ENCODE data around the gene TMEM120B. TPM values are rescaled to one million over a fixed set of nuclear protein-coding genes. Genes with fewer than 3 reads are reported as not detected.

Gene TMEM120B
- polyA plus RNA-seq, 3 donors from 2014 or later, result 1.8 to 4.0 (median 3.1) TPM

DNA sequence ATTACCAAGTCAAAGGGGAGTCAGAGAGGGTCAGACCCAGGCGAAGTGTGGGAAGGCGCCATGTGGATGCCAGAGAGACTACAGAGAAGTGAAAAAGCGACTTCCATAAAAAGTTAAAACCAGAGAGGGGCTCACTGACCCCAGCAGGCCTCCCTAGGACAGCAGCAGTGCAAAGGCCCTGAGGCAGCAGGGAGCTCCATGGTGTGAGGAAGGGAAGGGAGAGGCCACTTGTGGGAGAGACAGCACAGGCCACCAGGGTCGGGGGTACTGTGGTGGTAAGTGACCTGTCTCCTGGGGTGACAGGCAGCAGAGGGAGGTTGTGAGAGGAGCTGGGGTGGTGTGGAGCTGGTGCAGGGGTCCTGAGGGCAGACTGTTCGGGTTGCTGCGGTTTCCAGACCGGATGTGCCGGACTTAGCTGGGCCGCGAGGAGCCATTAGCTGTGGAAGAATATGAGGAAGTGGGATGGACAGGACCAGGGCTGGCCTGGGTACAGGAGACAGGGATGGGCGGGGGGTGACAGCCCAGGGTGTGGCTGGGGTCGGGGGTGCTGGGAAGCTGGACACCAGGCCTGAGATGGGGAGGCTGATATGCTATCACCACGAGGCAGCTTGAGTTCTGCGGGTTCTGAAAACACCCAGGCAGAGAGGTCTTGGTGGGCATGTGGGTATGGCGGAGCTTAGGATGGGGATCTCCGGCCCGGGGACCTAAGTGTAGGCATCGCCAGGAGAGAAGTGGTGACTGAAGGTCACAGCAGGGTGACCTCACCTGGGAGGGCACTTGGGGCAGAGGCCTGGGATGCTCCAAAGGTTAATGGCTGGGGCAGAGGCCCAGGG, 114.0 kb downstream of the TMEM120B start:
- Mint-ChIP-seq H3K4me3 (no peak overlapping the region), H3K27me3 (ENCODE audit: low read depth in 3 of 3) (peaks cover 4 to 5% (median 4%) of the 10 kb centered on the region in 3 donors)
- no peak for DNase-seq

DNA sequence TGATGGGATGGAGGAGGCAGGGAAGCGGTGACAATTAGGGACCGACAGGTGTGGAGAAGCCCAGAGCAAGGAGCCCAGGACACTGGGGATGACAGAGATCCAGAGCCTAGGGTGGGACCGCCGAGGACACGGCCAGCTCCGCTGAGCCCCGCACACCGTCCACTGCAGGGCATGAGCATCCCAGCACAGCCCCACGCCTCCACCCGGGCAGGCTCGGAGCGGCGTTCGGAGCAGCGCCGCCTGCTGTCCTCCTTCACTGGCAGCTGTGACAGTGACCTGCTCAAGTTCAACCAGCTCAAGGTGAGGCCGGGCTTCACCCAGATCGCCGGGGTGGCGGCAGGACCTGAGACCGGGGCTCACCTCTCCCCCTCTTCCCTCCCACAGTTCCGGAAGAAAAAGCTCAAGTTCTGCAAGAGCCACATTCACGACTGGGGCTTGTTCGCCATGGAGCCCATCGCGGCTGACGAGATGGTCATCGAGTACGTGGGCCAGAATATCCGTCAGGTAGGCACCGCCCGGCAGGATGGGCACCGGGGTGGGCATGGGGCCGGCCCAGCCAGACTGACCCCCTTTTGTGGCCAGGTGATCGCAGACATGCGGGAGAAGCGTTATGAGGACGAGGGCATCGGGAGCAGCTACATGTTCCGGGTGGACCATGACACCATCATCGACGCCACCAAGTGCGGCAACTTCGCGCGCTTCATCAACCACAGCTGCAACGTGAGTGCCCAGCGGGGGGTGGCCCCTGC, 115.0 kb downstream of the TMEM120B start:
- Mint-ChIP-seq H3K4me3 (no peak overlapping the region), H3K4me1 (no peaks in the 10 kb centered on the region), H3K27ac (no peak overlapping the region), H3K36me3 (peaks cover 9 to 32% (median 17%) of the 10 kb centered on the region in 3 donors), H3K9me3 (peaks cover 0 to 2% (median 0%) of the 10 kb centered on the region in 6 donors), H3K27me3 (ENCODE audit: low read depth in 3 of 3) (peaks cover 4 to 5% (median 4%) of the 10 kb centered on the region in 3 donors)
- no peak for DNase-seq

More for the DNA sequence above, 114.0 kb downstream of the TMEM120B start:
- Mint-ChIP-seq H3K27ac (peak overlapping the region in 5 of 6 donors; percentile 40 to 85 (median 67)), H3K9me3 (peaks cover 0 to 2% (median 0%) of the 10 kb centered on the region in 6 donors), H3K4me1 (no peaks in the 10 kb centered on the region), H3K36me3 (peaks cover 9 to 22% (median 16%) of the 10 kb centered on the region in 3 donors)

DNA sequence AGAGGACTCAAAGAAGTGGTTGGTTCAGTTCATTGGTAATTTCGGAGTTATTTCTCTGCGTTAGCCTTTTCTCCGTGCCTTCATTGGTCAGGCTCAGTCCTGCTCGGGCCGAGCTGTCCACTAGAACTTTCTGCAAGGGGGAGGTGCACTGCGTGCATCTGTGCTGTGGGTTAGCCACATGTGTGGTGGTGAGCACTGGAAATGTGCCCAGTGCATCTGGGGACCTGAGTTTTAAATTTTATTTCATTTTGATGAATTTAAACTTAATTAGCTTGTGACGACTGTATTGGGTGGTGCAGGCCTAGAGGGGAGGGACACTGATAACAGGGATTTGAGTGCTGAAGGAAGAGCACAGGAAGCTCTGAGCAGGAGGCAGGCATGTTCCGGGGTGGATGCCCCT, 115.8 kb downstream of the TMEM120B start:
- no peak for DNase-seq
- Mint-ChIP-seq H3K27ac (peak overlapping the region in 2 of 6 donors; percentile 34 to 57), H3K9me3 (peaks cover 0 to 2% (median 0%) of the 10 kb centered on the region in 6 donors), H3K4me3 (no peak overlapping the region), H3K36me3 (peaks cover 9 to 34% (median 19%) of the 10 kb centered on the region in 3 donors), H3K27me3 (ENCODE audit: low read depth in 3 of 3) (peaks cover 4 to 5% (median 4%) of the 10 kb centered on the region in 3 donors), H3K4me1 (no peaks in the 10 kb centered on the region)

DNA sequence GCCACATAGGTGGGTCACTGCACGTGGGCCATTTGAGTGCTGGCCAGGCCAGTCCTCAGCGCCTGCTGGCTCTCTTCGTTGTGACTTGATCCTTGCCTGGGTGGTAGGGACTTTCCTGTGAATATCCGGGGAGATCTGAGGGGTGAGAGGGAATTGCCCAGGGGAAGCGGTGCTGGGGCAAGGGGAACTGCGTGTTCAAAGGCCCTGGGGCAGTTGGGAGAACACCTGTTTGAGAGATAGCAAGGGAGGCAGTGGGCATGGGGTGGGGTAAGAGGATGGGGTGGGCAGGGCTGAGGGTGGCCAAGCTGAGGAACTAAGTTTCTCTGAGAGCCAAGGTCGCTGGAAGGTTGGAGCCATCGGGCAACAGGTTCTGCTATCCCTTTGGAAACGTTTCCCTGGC, 116.3 kb downstream of the TMEM120B start:
- Mint-ChIP-seq H3K27me3 (ENCODE audit: low read depth in 3 of 3) (peaks cover 4 to 5% (median 4%) of the 10 kb centered on the region in 3 donors), H3K4me1 (no peaks in the 10 kb centered on the region), H3K9me3 (peaks cover 0 to 2% (median 0%) of the 10 kb centered on the region in 6 donors), H3K4me3 (no peak overlapping the region), H3K27ac (peak overlapping the region in 2 of 6 donors; percentile 34 to 63), H3K36me3 (peaks cover 9 to 34% (median 19%) of the 10 kb centered on the region in 3 donors)
- DNase-seq, result no peak

DNA sequence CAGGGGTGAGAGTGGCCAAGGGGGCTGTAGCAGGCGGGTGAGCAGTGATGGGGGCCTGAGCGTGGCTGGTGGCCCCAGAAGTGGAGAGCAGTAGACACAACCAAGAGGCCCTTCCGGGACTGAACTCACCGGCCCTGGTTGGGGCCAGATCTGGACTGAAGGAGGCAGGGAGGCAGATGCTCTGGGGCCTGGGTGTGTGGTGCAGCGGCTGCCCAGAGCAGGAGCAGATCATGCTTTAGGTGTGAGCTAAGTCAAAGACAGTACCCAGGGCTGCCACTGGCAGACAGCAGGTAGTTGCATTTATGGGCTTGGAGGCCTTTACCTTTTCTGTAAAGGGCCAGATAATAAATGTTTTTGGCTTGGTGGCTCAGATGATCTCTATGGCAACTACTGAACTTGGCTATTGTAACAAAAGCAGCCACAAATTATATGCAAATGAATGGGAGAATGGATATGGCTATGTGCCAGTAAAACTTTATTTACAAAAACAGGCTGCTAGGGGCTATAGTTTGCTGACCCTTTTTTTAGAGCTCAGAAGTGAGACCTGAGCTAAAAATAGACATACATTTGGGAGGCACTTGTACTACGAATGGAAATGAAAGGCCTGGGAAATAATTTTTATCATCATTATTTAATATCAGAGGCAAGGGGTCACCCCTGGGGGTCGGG, 116.8 kb downstream of the TMEM120B start:
- H3K4me3 Mint-ChIP-seq, result no peak overlapping the region
- no peak for DNase-seq
- H3K9me3 Mint-ChIP-seq, result peaks cover 0 to 2% (median 0%) of the 10 kb centered on the region in 6 donors
- H3K27ac Mint-ChIP-seq, result peak overlapping the region in 1 of 6 donors; percentile 49
- peaks cover 9 to 34% (median 19%) of the 10 kb centered on the region in 3 donors for H3K36me3 Mint-ChIP-seq
- peaks cover 4 to 8% (median 5%) of the 10 kb centered on the region in 3 donors for H3K27me3 Mint-ChIP-seq (ENCODE audit: low read depth in 3 of 3)
- no peaks in the 10 kb centered on the region for H3K4me1 Mint-ChIP-seq

DNA sequence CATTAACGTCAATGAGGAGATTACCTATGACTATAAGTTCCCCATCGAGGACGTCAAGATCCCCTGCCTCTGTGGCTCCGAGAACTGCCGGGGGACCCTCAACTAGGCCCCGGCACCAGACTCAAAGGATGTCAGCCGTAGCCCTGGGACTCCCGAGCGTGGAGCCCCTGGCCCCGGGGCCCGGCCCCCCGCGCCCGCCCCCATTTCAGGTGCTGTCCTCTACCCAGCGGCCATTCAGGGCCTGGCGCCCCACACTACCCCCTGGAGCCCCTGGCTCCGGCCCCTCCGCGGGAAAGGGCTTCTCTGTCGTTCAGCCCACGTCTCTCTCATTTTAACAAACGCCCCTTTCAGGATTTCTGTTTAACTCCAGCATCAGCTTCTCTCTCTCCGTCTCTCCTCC, 117.6 kb downstream of the TMEM120B start:
- Mint-ChIP-seq H3K27ac (no peak overlapping the region), H3K4me3 (no peak overlapping the region), H3K9me3 (no peaks in the 10 kb centered on the region), H3K4me1 (no peaks in the 10 kb centered on the region), H3K27me3 (ENCODE audit: low read depth in 3 of 3) (peaks cover 3 to 8% (median 5%) of the 10 kb centered on the region in 3 donors), H3K36me3 (peaks cover 9 to 34% (median 19%) of the 10 kb centered on the region in 3 donors)
- DNase-seq, result no peak

DNA sequence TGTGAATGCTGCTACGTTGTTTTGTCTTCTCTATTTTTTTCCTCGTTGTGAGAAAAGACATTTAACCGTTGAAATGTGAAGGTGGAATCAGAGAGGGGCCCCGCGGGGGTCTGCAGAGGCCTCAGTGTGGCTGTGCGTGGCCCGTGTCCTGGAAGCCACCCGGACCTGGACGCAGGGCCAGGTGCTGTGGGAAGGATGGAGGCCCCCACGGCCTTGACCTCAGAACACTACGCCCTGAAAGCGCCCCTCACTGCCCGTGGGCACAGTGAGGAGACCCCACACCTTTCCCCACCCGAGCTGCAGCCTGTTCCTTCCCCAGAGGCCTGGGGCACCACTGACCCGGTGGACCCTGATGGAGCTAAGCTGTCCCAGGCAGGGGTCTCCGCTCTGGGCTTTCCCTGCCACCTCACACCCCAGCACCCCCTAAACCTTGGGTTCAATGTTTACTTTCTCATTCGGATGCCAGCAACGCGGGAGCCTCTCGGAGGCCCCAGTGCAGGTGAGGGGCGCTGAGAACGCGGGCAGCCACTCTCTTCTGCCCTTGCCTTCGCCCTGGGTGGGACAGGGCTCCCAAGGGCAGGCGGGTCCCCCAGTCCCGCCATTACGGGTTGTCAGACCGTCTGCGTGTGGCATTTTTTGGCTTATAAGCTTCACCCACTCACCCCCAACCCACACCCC, 118.2 kb downstream of the TMEM120B start:
- peak overlapping the region in 1 of 6 donors; percentile 40 for H3K27ac Mint-ChIP-seq
- H3K36me3 Mint-ChIP-seq, result peaks cover 9 to 34% (median 19%) of the 10 kb centered on the region in 3 donors
- DNase-seq, result no peak
- H3K4me3 Mint-ChIP-seq, result no peak overlapping the region
- no peaks in the 10 kb centered on the region for H3K9me3 Mint-ChIP-seq
- H3K27me3 Mint-ChIP-seq (ENCODE audit: low read depth in 3 of 3), result peaks cover 2 to 8% (median 5%) of the 10 kb centered on the region in 3 donors
- H3K4me1 Mint-ChIP-seq, result no peaks in the 10 kb centered on the region

Other genes with a start within 250 kb of the TMEM120B start
- gene KDM2B, start 131.7 kb upstream of the TMEM120B start, polyA plus RNA-seq, result 10 to 100 TPM in 2 of 3 donors, 1 to 10 TPM in 1; 9.6 to 17.0 (median 10.4) TPM
- 100 to 1,000 TPM; 145 to 216 (median 183) TPM for gene ORAI1, start 86.2 kb upstream of the TMEM120B start, polyA plus RNA-seq
- 1 to 10 TPM; 1.4 to 3.4 (median 2.0) TPM for gene MORN3, start 43.1 kb upstream of the TMEM120B start, polyA plus RNA-seq
- gene RHOF, start 80.9 kb downstream of the TMEM120B start, polyA plus RNA-seq, result 100 to 1,000 TPM in 2 of 3 donors, 10 to 100 TPM in 1; 97.6 to 183 (median 128) TPM
- gene SETD1B, start 91.3 kb downstream of the TMEM120B start, polyA plus RNA-seq, result 1 to 10 TPM in 1 of 3 donors, under 1 TPM in 1, not detected in 1; 0.56 to 2.3 TPM
- gene HPD, start 146.1 kb downstream of the TMEM120B start, polyA plus RNA-seq, result not detected
- 100 to 1,000 TPM in 1 of 3 donors, 10 to 100 TPM in 2; 92.9 to 120 (median 98.2) TPM for gene PSMD9, start 176.0 kb downstream of the TMEM120B start, polyA plus RNA-seq
- under 1 TPM in 1 of 3 donors, not detected in 2; 0.04 TPM for gene CFAP251, start 205.8 kb downstream of the TMEM120B start, polyA plus RNA-seq

Data from immature natural killer cell (primary cell).